ENCODE measurements around the gene GTPBP1. TPM values are rescaled to one million over a fixed set of nuclear protein-coding genes. Genes with fewer than 3 reads are reported as not detected.

Gene GTPBP1
- total and polyA plus RNA-seq, 2 of the 13 experiments (the other 11 are each of a cell fraction or from before 2014, with no cell fraction given): 22.3 to 27.0 TPM

- no peak overlapping the region for H3K4me2 ChIP-seq (ENCODE audit: low read depth, low read length)
- H4K20me1 ChIP-seq (ENCODE audit: insufficient read depth, low read length): no peaks in the 10 kb centered on the region
- no peak for DNase-seq (ENCODE audit: low spot score)
- no peak for FAIRE-seq
- no peak overlapping the region for H3K27ac ChIP-seq (ENCODE audit: extremely low read length, insufficient read depth, low read length)
- intact Hi-C loops (cut with micrococcal nuclease; ENCODE audit: unreplicated experiment) (no loop called here), in situ Hi-C loops (cut with HindIII; ENCODE audit: extremely low pct_ligation_motif_present, low pct_unique_long_range_greater_than_20kb) (no loop called here)
- peaks cover 2 to 28% of the 10 kb centered on the region in 2 experiments; a peak in 4 of 5 replicates for H3K27me3 ChIP-seq (ENCODE audit: control insufficient read depth in 1 of 2, insufficient read depth in 2 of 2, low read length in 2 of 2)
- no peak overlapping the region for H2AFZ ChIP-seq (ENCODE audit: low read length)
- TF ChIP-seq ZBTB44 (CRISPR knock-in tag; IDR thresholded peaks at IDR 0.05): no peak
- TF ChIP-seq MTF2 (CRISPR knock-in tag; IDR thresholded peaks at IDR 0.05; ENCODE audit: borderline replicate concordance): no peak
- TF ChIP-seq MTA1 (CRISPR knock-in tag; IDR thresholded peaks at IDR 0.05; ENCODE audit: borderline replicate concordance): no peak
- no peak for TF ChIP-seq ZNF496 (CRISPR knock-in tag; IDR thresholded peaks at IDR 0.05; ENCODE audit: insufficient replicate concordance)
- no peak for TF ChIP-seq TFDP2 (CRISPR knock-in tag; IDR thresholded peaks at IDR 0.05)
- no peak for TF ChIP-seq SMARCE1 (IDR thresholded peaks at IDR 0.05; ENCODE audit: borderline replicate concordance)
- TF ChIP-seq ZNF160 (CRISPR knock-in tag; IDR thresholded peaks at IDR 0.05): no peak
- TF ChIP-seq TOE1 (CRISPR knock-in tag; IDR thresholded peaks at IDR 0.05): no peak
- no peak for TF ChIP-seq RNF2 (conservative IDR thresholded peaks at IDR 0.05; ENCODE audit: low read depth)
- TF ChIP-seq KMT2A (CRISPR knock-in tag; IDR thresholded peaks at IDR 0.05): no peak
- TF ChIP-seq JUN (CRISPR knock-in tag; IDR thresholded peaks at IDR 0.05): no peak
- no peak for TF ChIP-seq SNAPC4 (CRISPR knock-in tag; IDR thresholded peaks at IDR 0.05)
- no peak for TF ChIP-seq THAP11 (CRISPR knock-in tag; IDR thresholded peaks at IDR 0.05)
- no peak for TF ChIP-seq ZNF136 (CRISPR knock-in tag; IDR thresholded peaks at IDR 0.05; ENCODE audit: low read depth)
- WGBS (ENCODE audit: low lambda C conversion rate): 53% methylated on average over 10 of the region's 16 CpGs
- peaks cover 28% of the 10 kb centered on the region for H3K4me1 ChIP-seq (ENCODE audit: insufficient read depth, low read length)
- no peaks in the 10 kb centered on the region for H3K9me3 ChIP-seq (ENCODE audit: low read length)
- BruUV-seq (replicated peaks): no TSS peak
- no peaks in the 10 kb centered on the region for H3K79me2 ChIP-seq (ENCODE audit: insufficient read depth, low read length)
- no peak overlapping the region for H3K9ac ChIP-seq (ENCODE audit: insufficient read depth, low read depth, low read length)
- no peak overlapping the region for H3K4me3 ChIP-seq (replicated peaks in 1 of 3; ENCODE audit: insufficient read depth in 1 of 3, low read depth in 2 of 3, low read length in 3 of 3)
- ATAC-seq: no peak
- ChIA-PET CTCF (ENCODE audit: low intra/inter-chr PET ratio, low total read pairs) (no interaction called here), POLR2A (no interaction called here)
- no peaks in the 10 kb centered on the region for H3K36me3 ChIP-seq (replicated peaks in 1 of 2; ENCODE audit: control insufficient read depth in 1 of 2, insufficient read depth in 2 of 2, low read length in 2 of 2)
Observed at GRCh38 chr22:38770257-38770949, 64.7 kb downstream of the GTPBP1 start.
